HEK293 (cell line): ENCODE results near the gene ERGIC1.

Experiments used
- CTCF ChIP-seq: fragments of 450-650 bp; formaldehyde crosslinking; IDR thresholded peaks from 2 replicates; pipeline ENCODE4 v1.5.1; 2016; ENCODE audit warnings: missing biosample characterization, missing genetic modification characterization
- EGR2 ChIP-seq: fragments of 450-650 bp; formaldehyde crosslinking; IDR thresholded peaks from 2 replicates; pipeline ENCODE4 v1.5.1; 2016; ENCODE audit warnings: low read depth, missing biosample characterization, missing genetic modification characterization
- HOXD13 ChIP-seq: sonication (generic); formaldehyde crosslinking; IDR thresholded peaks from 2 replicates; pipeline ENCODE4 v1.8.0; 2022; ENCODE audit warnings: missing genetic modification reagents, borderline replicate concordance
- KLF16 ChIP-seq: fragments of 450-650 bp; formaldehyde crosslinking; IDR thresholded peaks from 2 replicates; pipeline ENCODE4 v1.5.1; 2017; ENCODE audit warnings: missing biosample characterization, missing genetic modification characterization
- SP7 ChIP-seq: fragments of 450-650 bp; formaldehyde crosslinking; IDR thresholded peaks from 2 replicates; pipeline ENCODE4 v1.5.1; 2016; ENCODE audit warnings: missing biosample characterization, missing genetic modification characterization
- TRIM28 ChIP-seq: IDR thresholded peaks from 2 replicates; pipeline ENCODE4 v1.6.1; 2011; ENCODE audit warnings: low read length, control low read depth, borderline replicate concordance
- ZBTB8A ChIP-seq: fragments of 450-650 bp; formaldehyde crosslinking; IDR thresholded peaks from 2 replicates; pipeline ENCODE4 v1.5.1; 2016; ENCODE audit warnings: missing biosample characterization, missing genetic modification characterization
- ZNF768 ChIP-seq: fragments of 450-650 bp; formaldehyde crosslinking; IDR thresholded peaks from 2 replicates; pipeline ENCODE4 v1.5.1; 2018; ENCODE audit warnings: missing biosample characterization, mild to moderate bottlenecking, missing genetic modification characterization
- ZNF830 ChIP-seq: fragments of 450-650 bp; IDR thresholded peaks from 2 replicates; pipeline ENCODE4 v1.5.0; 2018; ENCODE audit warnings: missing biosample characterization, missing genetic modification characterization, low read depth, mild to moderate bottlenecking, moderate library complexity
- TF ChIP-seq, protein P1 (sequence below): fragments of 450-650 bp; formaldehyde crosslinking; IDR thresholded peaks from 2 replicates; pipeline ENCODE4 v1.5.1; 2017; ENCODE audit warnings: missing biosample characterization, missing genetic modification characterization
- TF ChIP-seq, protein P2 (sequence below): fragments of 450-650 bp; formaldehyde crosslinking; IDR thresholded peaks from 2 replicates; pipeline ENCODE4 v1.5.1; 2016; ENCODE audit warnings: missing biosample characterization, missing genetic modification characterization

GRCh38 chr5:172817664-172818063, 16.4 kb upstream of the ERGIC1 start:
- TF ChIP-seq EGR2 (tag by site-specific recombination) (no peak), CTCF (no peak), HOXD13 (CRISPR knock-in tag) (no peak), ZNF830 (tag by site-specific recombination) (no peak), ZBTB8A (tag by site-specific recombination) (no peak), TRIM28 (no peak), ZNF768 (tag by site-specific recombination) (no peak), SP7 (tag by site-specific recombination) (no peak), KLF16 (tag by site-specific recombination) (no peak)
- TF ChIP-seq, protein P1, sequence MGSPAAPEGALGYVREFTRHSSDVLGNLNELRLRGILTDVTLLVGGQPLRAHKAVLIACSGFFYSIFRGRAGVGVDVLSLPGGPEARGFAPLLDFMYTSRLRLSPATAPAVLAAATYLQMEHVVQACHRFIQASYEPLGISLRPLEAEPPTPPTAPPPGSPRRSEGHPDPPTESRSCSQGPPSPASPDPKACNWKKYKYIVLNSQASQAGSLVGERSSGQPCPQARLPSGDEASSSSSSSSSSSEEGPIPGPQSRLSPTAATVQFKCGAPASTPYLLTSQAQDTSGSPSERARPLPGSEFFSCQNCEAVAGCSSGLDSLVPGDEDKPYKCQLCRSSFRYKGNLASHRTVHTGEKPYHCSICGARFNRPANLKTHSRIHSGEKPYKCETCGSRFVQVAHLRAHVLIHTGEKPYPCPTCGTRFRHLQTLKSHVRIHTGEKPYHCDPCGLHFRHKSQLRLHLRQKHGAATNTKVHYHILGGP = no peak
- TF ChIP-seq, protein P2, sequence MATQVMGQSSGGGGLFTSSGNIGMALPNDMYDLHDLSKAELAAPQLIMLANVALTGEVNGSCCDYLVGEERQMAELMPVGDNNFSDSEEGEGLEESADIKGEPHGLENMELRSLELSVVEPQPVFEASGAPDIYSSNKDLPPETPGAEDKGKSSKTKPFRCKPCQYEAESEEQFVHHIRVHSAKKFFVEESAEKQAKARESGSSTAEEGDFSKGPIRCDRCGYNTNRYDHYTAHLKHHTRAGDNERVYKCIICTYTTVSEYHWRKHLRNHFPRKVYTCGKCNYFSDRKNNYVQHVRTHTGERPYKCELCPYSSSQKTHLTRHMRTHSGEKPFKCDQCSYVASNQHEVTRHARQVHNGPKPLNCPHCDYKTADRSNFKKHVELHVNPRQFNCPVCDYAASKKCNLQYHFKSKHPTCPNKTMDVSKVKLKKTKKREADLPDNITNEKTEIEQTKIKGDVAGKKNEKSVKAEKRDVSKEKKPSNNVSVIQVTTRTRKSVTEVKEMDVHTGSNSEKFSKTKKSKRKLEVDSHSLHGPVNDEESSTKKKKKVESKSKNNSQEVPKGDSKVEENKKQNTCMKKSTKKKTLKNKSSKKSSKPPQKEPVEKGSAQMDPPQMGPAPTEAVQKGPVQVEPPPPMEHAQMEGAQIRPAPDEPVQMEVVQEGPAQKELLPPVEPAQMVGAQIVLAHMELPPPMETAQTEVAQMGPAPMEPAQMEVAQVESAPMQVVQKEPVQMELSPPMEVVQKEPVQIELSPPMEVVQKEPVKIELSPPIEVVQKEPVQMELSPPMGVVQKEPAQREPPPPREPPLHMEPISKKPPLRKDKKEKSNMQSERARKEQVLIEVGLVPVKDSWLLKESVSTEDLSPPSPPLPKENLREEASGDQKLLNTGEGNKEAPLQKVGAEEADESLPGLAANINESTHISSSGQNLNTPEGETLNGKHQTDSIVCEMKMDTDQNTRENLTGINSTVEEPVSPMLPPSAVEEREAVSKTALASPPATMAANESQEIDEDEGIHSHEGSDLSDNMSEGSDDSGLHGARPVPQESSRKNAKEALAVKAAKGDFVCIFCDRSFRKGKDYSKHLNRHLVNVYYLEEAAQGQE = no peak
